NCI-H2227 (cell line): ENCODE results near the gene ZMAT2.
"Not testable (repeated sequence)": the region's sequence is repeated elsewhere in the genome, so short reads cannot be mapped to it uniquely, and the experiment has no call there.

Source experiments
- DNase-seq: peaks from one replicate; lab custom pipeline; 2025; ENCODE audit not compliant: unreplicated experiment; lab: John Stamatoyannopoulos, UW

ZMAT2 gene

GRCh38 chr5:140707812-140708211 lies 7.6 kb downstream of the ZMAT2 start:
- DNase-seq = no peak

DNA sequence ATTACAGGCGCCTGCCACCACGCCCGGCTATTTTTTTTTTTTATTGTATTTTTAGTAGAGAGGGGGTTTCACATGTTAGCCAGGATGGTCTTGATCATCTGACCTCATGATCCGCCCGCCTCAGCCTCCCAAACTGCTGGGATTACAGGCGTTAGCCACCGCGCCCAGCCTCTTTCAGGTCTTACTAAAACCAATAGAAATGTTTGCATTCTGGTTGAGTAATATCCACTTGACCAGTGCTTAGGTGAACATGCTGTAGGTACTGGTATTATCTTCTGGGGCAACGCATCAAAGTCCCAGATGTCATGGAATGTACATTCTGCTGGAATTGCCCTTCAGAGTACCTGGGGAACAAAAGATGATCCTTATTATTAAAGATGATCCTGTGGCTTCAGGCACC lies 8.5 kb downstream of the ZMAT2 start:
- DNase-seq = not testable (repeated sequence)

- DNase-seq = peak; percentile 94
These were observed 10.8 kb downstream of the ZMAT2 start for GRCh38 chr5:140710899-140711552.

DNA sequence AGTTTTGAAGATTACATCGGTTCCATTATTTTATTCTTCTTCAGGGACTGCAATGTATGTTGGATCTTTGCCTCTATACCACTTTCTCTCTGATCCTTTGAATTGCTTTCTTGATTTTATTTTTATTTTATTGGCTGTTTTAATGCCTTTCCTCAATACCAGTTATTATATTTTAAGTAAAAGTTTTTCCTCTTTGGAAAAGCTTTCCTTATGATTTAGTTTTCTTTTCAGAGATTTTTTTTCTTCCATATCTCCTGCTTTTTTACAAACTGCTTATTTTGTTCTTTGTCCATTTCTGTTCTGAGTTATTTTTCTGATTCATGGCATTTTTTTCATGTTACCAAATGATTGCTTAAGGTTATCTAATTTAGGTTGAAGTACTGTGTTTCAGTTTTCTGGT lies 11.5 kb downstream of the ZMAT2 start:
- no peak for DNase-seq

DNA sequence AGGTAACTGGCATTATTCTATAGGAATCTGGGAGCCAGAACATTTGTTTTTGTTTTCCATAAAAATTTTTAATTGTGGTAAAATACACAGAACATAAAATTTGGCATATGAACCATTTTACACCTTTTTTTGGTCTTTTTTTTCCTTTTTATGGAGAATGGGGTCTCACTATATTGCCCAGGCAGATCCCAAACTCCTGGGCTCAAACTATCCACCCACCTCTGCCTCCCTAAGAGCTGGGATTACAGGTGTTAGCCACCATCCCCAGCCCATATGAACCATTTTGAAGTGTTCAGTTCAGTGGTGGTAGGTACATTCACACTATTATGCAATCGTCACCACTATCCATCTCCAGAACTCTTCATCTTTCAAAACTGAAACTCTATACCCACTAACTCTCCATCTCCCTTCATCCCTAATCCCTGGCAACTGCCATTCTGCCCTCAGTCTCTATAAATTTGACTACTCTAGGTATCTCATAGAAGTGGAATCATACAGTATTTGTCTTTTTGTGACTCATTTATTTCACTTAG lies 13.4 kb downstream of the ZMAT2 start:
- DNase-seq = no peak

- not testable (repeated sequence) for DNase-seq
These were observed 16.0 kb downstream of the ZMAT2 start for GRCh38 chr5:140716238-140716637.

- no peak for DNase-seq
These were observed 18.0 kb downstream of the ZMAT2 start for GRCh38 chr5:140718266-140718592.

- DNase-seq = not testable (repeated sequence)
These were observed 20.5 kb downstream of the ZMAT2 start for GRCh38 chr5:140720738-140721137.

DNA sequence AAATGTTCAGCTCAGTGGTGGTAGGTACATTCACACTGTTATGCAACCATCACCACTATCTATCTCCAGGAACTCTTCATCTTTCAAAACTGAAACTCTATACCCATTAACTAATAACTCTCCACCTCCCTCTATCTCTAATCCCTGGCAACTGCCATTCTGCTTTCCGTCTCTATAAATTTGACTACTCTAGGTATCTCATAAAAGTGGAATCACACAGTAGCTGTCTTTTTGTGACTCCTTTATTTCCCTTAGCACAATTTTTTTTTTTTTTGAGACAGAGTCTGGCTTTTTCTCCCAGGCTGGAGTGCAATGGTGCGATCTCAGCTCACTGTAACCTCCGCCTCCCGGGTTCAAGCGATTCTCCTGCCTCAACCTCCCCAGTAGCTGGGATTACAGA lies 21.1 kb downstream of the ZMAT2 start:
- DNase-seq = not testable (repeated sequence)

DNA sequence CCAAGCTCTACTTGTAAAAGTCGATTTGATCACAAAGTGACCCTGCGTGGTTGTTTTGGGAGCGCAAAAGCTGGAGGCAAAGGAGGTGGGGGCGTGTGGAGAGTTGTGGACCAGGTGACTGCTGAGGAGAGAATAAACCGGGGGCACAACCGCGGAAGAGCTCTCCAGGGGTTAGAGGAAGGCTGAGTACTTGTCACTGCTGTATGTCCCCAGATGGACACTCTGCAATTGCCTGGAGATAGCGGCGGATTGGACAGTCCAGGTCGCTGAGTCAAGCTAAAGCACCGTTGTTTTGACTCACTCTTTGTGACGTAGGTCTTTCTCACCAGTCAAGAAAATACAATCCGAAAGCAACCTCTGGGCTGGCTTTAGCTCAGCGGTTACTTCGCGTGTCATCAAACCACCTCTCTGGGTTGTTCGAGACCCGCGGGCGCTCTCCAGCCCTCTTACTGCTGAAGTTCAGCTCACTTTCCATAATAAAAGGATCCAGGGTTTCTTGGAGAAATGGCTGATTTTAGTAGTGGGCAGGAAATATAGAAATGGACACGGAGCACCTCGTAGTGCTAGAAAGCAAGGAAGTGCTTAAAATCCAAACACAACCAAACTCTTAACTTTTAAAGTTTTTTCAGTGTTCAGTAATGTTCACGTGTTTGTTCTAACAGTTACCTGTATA lies 25.7 kb downstream of the ZMAT2 start:
- DNase-seq = peak; percentile 93

GRCh38 chr5:140733098-140733497 lies 32.9 kb downstream of the ZMAT2 start:
- DNase-seq = no peak

GRCh38 chr5:140734354-140734753 lies 34.1 kb downstream of the ZMAT2 start:
- DNase-seq = no peak

DNA sequence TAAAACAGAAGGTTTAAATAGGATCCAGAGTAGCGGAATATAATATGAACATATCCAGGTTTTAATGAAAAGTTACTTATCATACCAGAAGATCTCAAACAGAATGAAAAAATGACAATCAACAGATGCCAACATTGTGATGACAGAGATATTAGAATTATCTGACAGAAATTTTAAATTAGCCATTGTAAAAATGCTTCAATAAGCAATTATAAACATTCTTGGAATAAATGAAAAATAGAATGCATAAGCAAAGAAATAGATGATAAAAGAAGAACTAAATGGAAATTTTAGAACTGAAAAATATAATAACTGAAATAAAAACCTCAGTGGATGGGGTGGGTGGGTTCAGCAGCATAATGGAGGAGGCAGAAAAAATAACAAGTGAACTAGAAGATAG lies 37.2 kb downstream of the ZMAT2 start:
- no peak for DNase-seq

- no peak for DNase-seq
These were observed 41.7 kb downstream of the ZMAT2 start for GRCh38 chr5:140741967-140742366.

DNA sequence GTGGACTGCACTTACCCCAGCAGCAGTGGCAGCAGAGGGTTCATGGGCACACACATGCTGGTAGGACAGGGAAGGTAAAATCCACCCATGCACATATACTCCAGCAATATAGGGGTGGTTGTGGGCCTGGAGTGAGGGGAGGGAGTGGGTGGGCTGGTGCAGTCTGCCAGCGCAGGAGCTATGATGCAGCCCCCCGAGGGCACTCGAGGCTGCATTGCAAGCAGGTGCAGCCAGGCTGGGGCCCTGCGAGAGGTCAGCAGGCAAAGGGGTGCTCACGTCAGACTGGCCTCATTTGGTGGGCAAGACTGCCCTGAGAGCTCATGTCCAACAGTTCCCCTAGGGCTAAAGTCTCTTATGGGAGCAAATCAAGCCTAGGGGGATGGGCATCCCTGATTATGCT lies 53.3 kb downstream of the ZMAT2 start:
- no peak for DNase-seq
